GM06990 (cell line): Measurements from ENCODE around the gene POLR2F.

ENCODE experiments used
- DNase-seq: peaks from one replicate; pipeline ENCODE4 v3.0.0-alpha.2; 2011; ENCODE audit not compliant: insufficient read length; ENCODE audit errors: extremely low read depth
- H3K27me3 ChIP-seq: replicated peaks from 2 replicates; pipeline ENCODE4 v1.6.0; 2011; ENCODE audit warnings: low read length; ENCODE audit not compliant: control insufficient read depth, insufficient read depth
- H3K36me3 ChIP-seq: 2 replicates; pipeline ENCODE4 v1.5.1; 2011; ENCODE audit warnings: low read length; ENCODE audit not compliant: control insufficient read depth, insufficient read depth
- H3K4me3 ChIP-seq: replicated peaks from 2 replicates; pipeline ENCODE4 v1.5.1; 2011; ENCODE audit warnings: low read depth, mild to moderate bottlenecking, control low read depth, low read length
- TF ChIP-seq, protein P1 (sequence below): IDR thresholded peaks from 2 replicates; pipeline ENCODE4 v1.5.1; 2011; ENCODE audit warnings: low read length, control low read depth, mild to moderate bottlenecking, inconsistent platforms; ENCODE audit not compliant: insufficient read depth, poor library complexity, severe bottlenecking

Gene POLR2F

GRCh38 chr22:37922191-37922590 is 31.3 kb upstream of the POLR2F start:
- TF ChIP-seq, protein P1, sequence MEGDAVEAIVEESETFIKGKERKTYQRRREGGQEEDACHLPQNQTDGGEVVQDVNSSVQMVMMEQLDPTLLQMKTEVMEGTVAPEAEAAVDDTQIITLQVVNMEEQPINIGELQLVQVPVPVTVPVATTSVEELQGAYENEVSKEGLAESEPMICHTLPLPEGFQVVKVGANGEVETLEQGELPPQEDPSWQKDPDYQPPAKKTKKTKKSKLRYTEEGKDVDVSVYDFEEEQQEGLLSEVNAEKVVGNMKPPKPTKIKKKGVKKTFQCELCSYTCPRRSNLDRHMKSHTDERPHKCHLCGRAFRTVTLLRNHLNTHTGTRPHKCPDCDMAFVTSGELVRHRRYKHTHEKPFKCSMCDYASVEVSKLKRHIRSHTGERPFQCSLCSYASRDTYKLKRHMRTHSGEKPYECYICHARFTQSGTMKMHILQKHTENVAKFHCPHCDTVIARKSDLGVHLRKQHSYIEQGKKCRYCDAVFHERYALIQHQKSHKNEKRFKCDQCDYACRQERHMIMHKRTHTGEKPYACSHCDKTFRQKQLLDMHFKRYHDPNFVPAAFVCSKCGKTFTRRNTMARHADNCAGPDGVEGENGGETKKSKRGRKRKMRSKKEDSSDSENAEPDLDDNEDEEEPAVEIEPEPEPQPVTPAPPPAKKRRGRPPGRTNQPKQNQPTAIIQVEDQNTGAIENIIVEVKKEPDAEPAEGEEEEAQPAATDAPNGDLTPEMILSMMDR: no peak
- DNase-seq: no peak
- H3K36me3 ChIP-seq: peaks cover 22% of the 10 kb centered on the region
- H3K4me3 ChIP-seq: no peak overlapping the region
- no peaks in the 10 kb centered on the region for H3K27me3 ChIP-seq

DNA sequence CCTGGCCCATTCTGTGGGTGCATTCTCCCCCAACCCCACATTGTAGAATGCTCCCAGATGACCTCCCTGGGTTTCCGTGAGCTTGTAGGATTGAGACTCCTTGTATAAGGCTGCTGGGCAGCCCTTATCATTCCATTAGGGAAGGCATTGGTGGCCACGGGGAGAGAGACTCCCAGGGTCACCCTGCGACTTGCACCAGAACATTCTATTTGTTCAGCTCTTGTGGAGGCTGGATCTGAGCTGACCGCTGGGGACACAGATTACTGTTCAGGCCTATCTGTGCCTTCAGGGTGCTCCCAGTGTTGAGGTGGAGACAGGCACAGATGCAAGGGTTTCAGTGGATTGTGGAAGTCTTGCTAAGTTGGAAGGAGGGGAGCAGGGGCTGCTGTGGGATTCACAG is 29.6 kb upstream of the POLR2F start:
- H3K36me3 ChIP-seq: peaks cover 15% of the 10 kb centered on the region
- TF ChIP-seq, protein P1: no peak

GRCh38 chr22:37924386-37925065 is 29.0 kb upstream of the POLR2F start:
- DNase-seq: no peak

More for the DNA sequence above, 29.6 kb upstream of the POLR2F start:
- no peak overlapping the region for H3K4me3 ChIP-seq
- H3K27me3 ChIP-seq: no peaks in the 10 kb centered on the region
- no peak for DNase-seq

GRCh38 chr22:37925330-37925729 is 28.2 kb upstream of the POLR2F start:
- H3K27me3 ChIP-seq: no peaks in the 10 kb centered on the region
- H3K36me3 ChIP-seq: peaks cover 15% of the 10 kb centered on the region
- DNase-seq: no peak
- H3K4me3 ChIP-seq: no peak overlapping the region
- TF ChIP-seq, protein P1: no peak

More at GRCh38 chr22:37924386-37925065, 29.0 kb upstream of the POLR2F start:
- TF ChIP-seq, protein P1: no peak
- no peak overlapping the region for H3K4me3 ChIP-seq
- H3K27me3 ChIP-seq: no peaks in the 10 kb centered on the region
- H3K36me3 ChIP-seq: peaks cover 13% of the 10 kb centered on the region

DNA sequence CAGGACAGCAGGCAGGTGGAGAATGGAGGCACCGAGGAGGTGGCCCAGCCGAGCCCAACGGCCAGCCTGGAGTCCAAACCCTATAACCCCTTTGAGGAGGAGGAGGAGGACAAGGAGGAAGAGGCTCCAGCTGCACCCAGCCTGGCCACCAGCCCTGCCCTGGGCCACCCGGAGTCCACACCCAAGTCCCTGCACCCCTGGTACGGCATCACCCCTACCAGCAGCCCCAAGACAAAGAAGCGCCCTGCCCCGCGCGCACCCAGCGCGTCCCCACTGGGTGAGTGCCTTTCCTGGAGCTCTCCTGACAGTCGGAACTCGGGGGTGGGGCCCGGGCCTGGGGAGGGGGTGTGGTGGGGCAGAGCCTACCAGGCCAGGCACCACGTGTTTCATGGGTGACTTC is 27.7 kb upstream of the POLR2F start:
- Histone ChIP-seq H3K4me3 (no peak overlapping the region), H3K36me3 (peaks cover 15% of the 10 kb centered on the region), H3K27me3 (no peaks in the 10 kb centered on the region)
- no peak for DNase-seq
- TF ChIP-seq, protein P1: no peak

GRCh38 chr22:37926358-37926757 is 27.1 kb upstream of the POLR2F start:
- Histone ChIP-seq H3K36me3 (peaks cover 15% of the 10 kb centered on the region), H3K27me3 (no peaks in the 10 kb centered on the region), H3K4me3 (no peak overlapping the region)
- TF ChIP-seq, protein P1: no peak
- no peak for DNase-seq
